Measurements from ENCODE around the gene FRMPD2. TPM values are rescaled to one million over a fixed set of nuclear protein-coding genes. Genes with fewer than 3 reads are reported as not detected.

The FRMPD2 gene
- total RNA-seq, 4 donors from 2014 or later, result not detected

DNA sequence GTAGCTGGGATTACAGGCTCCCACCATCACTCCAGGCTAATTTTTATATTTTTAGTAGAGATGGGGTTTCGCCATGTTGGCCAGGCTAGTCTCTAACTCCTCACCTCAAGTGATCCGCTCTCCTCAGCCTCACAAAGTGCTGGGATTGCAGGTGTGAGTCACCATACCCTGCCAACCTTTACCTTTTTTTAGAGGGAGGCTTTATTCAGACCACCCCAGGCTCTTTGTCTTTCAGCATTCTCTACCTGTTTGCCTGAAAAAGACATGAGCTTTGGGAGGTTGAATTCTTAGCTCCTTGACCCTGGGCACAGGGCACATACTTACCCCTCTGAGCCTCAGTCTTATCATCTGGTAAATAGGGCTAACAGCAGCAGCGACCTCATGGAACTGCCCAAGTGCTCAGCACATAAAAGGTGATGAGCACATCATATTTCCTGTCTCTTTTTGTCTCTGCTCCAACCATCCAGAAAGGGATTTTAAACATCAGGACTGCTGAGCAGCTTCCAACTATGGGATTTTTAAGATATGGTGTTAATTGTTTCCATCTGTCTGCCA is 17.0 kb downstream of the FRMPD2 start:
- no peak overlapping the region for H3K4me3 ChIP-seq
- H3K9me3 ChIP-seq, result no peaks in the 10 kb centered on the region
- no peak overlapping the region for H3K27ac ChIP-seq (replicated peaks in 1 of 4)
- TF ChIP-seq POLR2AphosphoS5 (IDR thresholded peaks at IDR 0.05) (no peak), POLR2A (IDR thresholded peaks at IDR 0.05; ENCODE audit: low read depth) (no peak), EP300 (IDR thresholded peaks at IDR 0.05) (no peak)
- TF ChIP-seq, protein P1, sequence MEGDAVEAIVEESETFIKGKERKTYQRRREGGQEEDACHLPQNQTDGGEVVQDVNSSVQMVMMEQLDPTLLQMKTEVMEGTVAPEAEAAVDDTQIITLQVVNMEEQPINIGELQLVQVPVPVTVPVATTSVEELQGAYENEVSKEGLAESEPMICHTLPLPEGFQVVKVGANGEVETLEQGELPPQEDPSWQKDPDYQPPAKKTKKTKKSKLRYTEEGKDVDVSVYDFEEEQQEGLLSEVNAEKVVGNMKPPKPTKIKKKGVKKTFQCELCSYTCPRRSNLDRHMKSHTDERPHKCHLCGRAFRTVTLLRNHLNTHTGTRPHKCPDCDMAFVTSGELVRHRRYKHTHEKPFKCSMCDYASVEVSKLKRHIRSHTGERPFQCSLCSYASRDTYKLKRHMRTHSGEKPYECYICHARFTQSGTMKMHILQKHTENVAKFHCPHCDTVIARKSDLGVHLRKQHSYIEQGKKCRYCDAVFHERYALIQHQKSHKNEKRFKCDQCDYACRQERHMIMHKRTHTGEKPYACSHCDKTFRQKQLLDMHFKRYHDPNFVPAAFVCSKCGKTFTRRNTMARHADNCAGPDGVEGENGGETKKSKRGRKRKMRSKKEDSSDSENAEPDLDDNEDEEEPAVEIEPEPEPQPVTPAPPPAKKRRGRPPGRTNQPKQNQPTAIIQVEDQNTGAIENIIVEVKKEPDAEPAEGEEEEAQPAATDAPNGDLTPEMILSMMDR (IDR thresholded peaks at IDR 0.05), result no peak
- H3K36me3 ChIP-seq, result no peaks in the 10 kb centered on the region
- no peaks in the 10 kb centered on the region for H3K4me1 ChIP-seq
- H3K27me3 ChIP-seq, result no peaks in the 10 kb centered on the region
- intact Hi-C loops (cut with DNase I), result no loop called here
- DNase-seq (ENCODE audit: extremely low spot score), result no peak
- WGBS, result 93% methylated on average over 3 of the region's 3 CpGs

DNA sequence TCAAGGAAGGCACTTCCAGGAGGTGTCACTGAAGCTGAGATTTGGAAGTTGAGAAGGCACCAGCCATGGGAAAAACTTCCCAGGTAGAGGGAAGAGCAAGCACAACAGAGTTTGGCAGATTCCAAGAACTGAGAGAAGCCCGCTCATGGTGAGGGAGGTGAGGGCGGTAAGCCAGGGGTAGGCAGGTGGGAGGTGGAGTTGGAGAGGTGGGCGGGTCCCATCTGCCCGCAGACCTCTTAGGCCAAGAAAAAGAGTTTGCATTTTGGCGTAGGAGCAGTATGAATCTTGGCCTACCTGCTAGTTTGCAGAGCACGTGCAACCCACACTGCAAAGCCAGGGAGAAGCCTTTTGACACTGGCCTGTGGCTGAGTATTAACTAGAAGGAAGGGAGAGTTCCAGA is 18.8 kb downstream of the FRMPD2 start:
- H3K4me3 ChIP-seq, result no peak overlapping the region
- H3K4me1 ChIP-seq, result no peaks in the 10 kb centered on the region
- H3K27me3 ChIP-seq, result no peaks in the 10 kb centered on the region
- TF ChIP-seq EP300 (IDR thresholded peaks at IDR 0.05), result no peak
- TF ChIP-seq POLR2A (IDR thresholded peaks at IDR 0.05; ENCODE audit: low read depth), result no peak
- TF ChIP-seq, protein P1 (IDR thresholded peaks at IDR 0.05), result no peak
- no peak for TF ChIP-seq POLR2AphosphoS5 (IDR thresholded peaks at IDR 0.05)
- intact Hi-C loops (cut with DNase I), result no loop called here
- WGBS, result 90% methylated on average over 6 of the region's 6 CpGs
- H3K36me3 ChIP-seq, result no peaks in the 10 kb centered on the region
- DNase-seq (ENCODE audit: extremely low spot score), result no peak
- no peaks in the 10 kb centered on the region for H3K9me3 ChIP-seq
- no peak overlapping the region for H3K27ac ChIP-seq (replicated peaks in 1 of 4)

DNA sequence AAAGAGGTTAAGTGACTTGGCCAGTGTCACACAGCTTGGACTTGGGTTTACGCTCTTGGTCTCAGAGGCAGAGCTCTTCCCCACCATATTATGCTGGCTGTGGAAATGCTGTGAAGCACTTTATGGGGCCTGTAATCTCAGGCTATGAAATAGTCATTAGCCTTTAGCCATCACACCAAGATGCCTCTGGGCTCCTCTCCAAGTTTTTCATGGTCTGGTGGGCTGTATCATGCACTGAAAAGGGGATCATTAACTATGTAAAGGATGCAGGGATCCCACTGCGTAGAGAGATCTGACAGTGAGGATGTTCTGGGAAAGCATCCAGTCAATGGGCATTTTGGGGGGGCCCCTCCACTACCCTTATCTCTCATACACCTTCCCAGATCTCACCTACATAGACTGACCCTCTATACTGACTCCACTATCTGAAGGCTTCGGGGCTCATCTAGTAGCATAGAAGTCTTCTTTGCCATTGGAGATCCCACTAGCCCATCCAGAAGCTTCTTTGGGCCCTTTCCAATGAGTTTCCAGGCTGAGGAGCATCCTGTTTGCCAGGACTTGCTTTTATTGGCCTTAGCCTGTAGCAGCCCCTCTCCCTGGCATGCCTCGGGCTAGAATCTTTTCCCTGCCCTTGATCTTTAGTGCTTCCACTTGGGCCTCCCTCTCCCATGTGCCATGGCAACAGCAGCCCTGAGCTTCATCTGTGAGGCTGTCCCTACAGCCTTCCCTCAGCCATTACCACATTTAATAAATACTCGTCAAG is 19.6 kb downstream of the FRMPD2 start:
- intact Hi-C loops (cut with DNase I), result no loop called here
- no peak for TF ChIP-seq EP300 (IDR thresholded peaks at IDR 0.05)
- no peak for TF ChIP-seq POLR2A (IDR thresholded peaks at IDR 0.05; ENCODE audit: low read depth)
- TF ChIP-seq, protein P1 (IDR thresholded peaks at IDR 0.05), result no peak
- no peak for TF ChIP-seq POLR2AphosphoS5 (IDR thresholded peaks at IDR 0.05)
- H3K27me3 ChIP-seq, result no peaks in the 10 kb centered on the region
- 88% methylated on average over 5 of the region's 5 CpGs for WGBS
- H3K36me3 ChIP-seq, result no peaks in the 10 kb centered on the region
- DNase-seq (ENCODE audit: extremely low spot score), result peak; percentile 72
- no peaks in the 10 kb centered on the region for H3K9me3 ChIP-seq
- no peak overlapping the region for H3K27ac ChIP-seq (replicated peaks in 1 of 4)
- no peaks in the 10 kb centered on the region for H3K4me1 ChIP-seq
- H3K4me3 ChIP-seq, result no peak overlapping the region

DNA sequence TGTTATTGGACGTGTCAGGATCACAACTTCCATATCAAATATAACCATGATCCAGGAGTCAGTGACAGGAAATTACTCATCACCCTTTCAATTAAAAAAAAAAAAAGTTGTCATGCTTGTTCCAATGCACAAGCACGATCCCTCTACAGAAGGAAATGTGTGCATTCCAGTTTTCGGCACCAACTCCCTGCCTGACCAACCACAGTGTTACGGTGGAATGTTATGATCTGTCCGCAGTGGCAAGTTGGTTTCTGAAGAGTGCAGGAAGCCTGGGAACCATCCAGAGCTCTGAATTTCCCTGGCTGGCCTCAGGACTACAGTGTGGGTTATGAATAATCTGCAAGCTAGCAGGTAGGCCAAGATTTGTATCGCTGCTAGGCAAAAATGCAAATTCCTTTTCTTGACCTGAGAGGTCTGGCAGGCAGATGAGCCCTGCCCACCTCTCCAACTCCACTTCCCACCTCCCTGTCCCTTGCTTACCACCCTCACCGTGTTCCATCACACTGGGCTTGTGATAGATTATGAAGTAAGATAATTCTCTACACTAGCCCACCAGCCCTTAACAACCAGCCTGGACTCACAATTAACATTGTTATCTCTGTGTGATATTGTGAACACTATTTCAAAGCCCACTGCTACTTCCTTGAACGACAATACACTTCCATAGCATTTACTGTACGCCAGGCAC is 20.4 kb downstream of the FRMPD2 start:
- no peaks in the 10 kb centered on the region for H3K4me1 ChIP-seq
- H3K36me3 ChIP-seq, result no peaks in the 10 kb centered on the region
- TF ChIP-seq POLR2AphosphoS5 (IDR thresholded peaks at IDR 0.05) (no peak), POLR2A (IDR thresholded peaks at IDR 0.05; ENCODE audit: low read depth) (no peak), EP300 (IDR thresholded peaks at IDR 0.05) (no peak)
- TF ChIP-seq, protein P1 (IDR thresholded peaks at IDR 0.05), result no peak
- DNase-seq (ENCODE audit: extremely low spot score), result peak; percentile 72
- H3K4me3 ChIP-seq, result no peak overlapping the region
- H3K27ac ChIP-seq (replicated peaks in 1 of 4), result no peak overlapping the region
- no peaks in the 10 kb centered on the region for H3K27me3 ChIP-seq
- 80% methylated on average over 9 of the region's 9 CpGs for WGBS
- intact Hi-C loops (cut with DNase I), result no loop called here
- no peaks in the 10 kb centered on the region for H3K9me3 ChIP-seq
